ENCODE data around the gene DAND5.

DNA sequence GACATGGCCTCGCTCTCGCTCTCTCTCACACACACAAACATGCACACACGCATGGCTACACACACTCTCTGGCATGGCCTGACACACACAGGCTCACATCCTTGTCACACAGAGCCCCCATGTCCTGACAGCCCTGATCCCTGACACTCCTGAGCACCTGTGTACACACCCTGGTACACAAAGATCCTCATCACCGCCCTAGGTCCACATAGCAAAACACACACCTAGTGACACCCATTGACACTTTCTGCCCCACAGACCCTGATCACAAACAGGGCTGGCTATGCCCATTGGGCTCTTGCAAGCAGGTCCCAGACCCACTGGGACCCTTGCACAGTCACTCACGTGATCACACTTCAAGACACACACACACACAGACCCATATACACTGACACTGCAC, 21.9 kb downstream of the DAND5 start:
- TF ChIP-seq MAFG (CRISPR knock-in tag; IDR thresholded peaks at IDR 0.05): no peak
- TF ChIP-seq NFATC3 (CRISPR knock-in tag; IDR thresholded peaks at IDR 0.05): no peak
- TF ChIP-seq, protein P1, sequence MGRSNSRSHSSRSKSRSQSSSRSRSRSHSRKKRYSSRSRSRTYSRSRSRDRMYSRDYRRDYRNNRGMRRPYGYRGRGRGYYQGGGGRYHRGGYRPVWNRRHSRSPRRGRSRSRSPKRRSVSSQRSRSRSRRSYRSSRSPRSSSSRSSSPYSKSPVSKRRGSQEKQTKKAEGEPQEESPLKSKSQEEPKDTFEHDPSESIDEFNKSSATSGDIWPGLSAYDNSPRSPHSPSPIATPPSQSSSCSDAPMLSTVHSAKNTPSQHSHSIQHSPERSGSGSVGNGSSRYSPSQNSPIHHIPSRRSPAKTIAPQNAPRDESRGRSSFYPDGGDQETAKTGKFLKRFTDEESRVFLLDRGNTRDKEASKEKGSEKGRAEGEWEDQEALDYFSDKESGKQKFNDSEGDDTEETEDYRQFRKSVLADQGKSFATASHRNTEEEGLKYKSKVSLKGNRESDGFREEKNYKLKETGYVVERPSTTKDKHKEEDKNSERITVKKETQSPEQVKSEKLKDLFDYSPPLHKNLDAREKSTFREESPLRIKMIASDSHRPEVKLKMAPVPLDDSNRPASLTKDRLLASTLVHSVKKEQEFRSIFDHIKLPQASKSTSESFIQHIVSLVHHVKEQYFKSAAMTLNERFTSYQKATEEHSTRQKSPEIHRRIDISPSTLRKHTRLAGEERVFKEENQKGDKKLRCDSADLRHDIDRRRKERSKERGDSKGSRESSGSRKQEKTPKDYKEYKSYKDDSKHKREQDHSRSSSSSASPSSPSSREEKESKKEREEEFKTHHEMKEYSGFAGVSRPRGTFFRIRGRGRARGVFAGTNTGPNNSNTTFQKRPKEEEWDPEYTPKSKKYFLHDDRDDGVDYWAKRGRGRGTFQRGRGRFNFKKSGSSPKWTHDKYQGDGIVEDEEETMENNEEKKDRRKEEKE (IDR thresholded peaks at IDR 0.05): no peak
- TF ChIP-seq KAT8 (CRISPR knock-in tag; IDR thresholded peaks at IDR 0.05): no peak
- TF ChIP-seq RAD21 (CRISPR knock-in tag; IDR thresholded peaks at IDR 0.05): no peak
- TF ChIP-seq, protein P2, sequence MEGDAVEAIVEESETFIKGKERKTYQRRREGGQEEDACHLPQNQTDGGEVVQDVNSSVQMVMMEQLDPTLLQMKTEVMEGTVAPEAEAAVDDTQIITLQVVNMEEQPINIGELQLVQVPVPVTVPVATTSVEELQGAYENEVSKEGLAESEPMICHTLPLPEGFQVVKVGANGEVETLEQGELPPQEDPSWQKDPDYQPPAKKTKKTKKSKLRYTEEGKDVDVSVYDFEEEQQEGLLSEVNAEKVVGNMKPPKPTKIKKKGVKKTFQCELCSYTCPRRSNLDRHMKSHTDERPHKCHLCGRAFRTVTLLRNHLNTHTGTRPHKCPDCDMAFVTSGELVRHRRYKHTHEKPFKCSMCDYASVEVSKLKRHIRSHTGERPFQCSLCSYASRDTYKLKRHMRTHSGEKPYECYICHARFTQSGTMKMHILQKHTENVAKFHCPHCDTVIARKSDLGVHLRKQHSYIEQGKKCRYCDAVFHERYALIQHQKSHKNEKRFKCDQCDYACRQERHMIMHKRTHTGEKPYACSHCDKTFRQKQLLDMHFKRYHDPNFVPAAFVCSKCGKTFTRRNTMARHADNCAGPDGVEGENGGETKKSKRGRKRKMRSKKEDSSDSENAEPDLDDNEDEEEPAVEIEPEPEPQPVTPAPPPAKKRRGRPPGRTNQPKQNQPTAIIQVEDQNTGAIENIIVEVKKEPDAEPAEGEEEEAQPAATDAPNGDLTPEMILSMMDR (CRISPR knock-in tag; IDR thresholded peaks at IDR 0.05): no peak
- TF ChIP-seq ETV5 (CRISPR knock-in tag; IDR thresholded peaks at IDR 0.05; ENCODE audit: borderline replicate concordance): no peak
- no peak for TF ChIP-seq MAFF (IDR thresholded peaks at IDR 0.05; ENCODE audit: low read depth, low read length)
- TF ChIP-seq, protein P3, sequence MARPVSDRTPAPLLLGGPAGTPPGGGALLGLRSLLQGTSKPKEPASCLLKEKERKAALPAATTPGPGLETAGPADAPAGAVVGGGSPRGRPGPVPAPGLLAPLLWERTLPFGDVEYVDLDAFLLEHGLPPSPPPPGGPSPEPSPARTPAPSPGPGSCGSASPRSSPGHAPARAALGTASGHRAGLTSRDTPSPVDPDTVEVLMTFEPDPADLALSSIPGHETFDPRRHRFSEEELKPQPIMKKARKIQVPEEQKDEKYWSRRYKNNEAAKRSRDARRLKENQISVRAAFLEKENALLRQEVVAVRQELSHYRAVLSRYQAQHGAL (CRISPR knock-in tag; IDR thresholded peaks at IDR 0.05; ENCODE audit: not compliant biosample characterization): no peak
- TF ChIP-seq, protein P4, sequence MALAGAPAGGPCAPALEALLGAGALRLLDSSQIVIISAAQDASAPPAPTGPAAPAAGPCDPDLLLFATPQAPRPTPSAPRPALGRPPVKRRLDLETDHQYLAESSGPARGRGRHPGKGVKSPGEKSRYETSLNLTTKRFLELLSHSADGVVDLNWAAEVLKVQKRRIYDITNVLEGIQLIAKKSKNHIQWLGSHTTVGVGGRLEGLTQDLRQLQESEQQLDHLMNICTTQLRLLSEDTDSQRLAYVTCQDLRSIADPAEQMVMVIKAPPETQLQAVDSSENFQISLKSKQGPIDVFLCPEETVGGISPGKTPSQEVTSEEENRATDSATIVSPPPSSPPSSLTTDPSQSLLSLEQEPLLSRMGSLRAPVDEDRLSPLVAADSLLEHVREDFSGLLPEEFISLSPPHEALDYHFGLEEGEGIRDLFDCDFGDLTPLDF (CRISPR knock-in tag; IDR thresholded peaks at IDR 0.05): no peak
- no peak for TF ChIP-seq NFE2L1 (CRISPR knock-in tag; IDR thresholded peaks at IDR 0.05; ENCODE audit: borderline replicate concordance)

Measured in HepG2 (cell line).